OCI-LY7 (cell line): ENCODE results near the gene AMELY.
"Not testable (repeated sequence)": the region's sequence is repeated elsewhere in the genome, so short reads cannot be mapped to it uniquely, and the experiment has no call there.

Experiments used
- CTCF ChIP-seq: fragments of 200-600 bp; sonication (generic); conservative IDR thresholded peaks from 2 replicates; pipeline ENCODE4 v1.5.1; 2014; ENCODE audit warnings: mild to moderate bottlenecking, antibody characterized with exemption, low read length, moderate library complexity, mixed read lengths
- EZH2phosphoT487 ChIP-seq: fragments of 200-600 bp; sonication (generic); IDR thresholded peaks from 2 replicates; pipeline ENCODE4 v1.6.1; 2018; ENCODE audit warnings: low read depth, borderline replicate concordance, mild to moderate bottlenecking, mixed run types, antibody characterized with exemption, low read length, moderate library complexity, mixed read lengths

- not testable (repeated sequence) for TF ChIP-seq CTCF, EZH2phosphoT487
These were observed 68.9 kb downstream of the AMELY start for GRCh38 chrY:6842650-6843049.
